HL-60 (cell line): Measurements from ENCODE around the gene HOXA7.

ENCODE experiments used
- DNase-seq, 2 experiments: peaks; one replicate each; pipeline ENCODE4 v3.0.0-alpha.2; 2010 to 2020; ENCODE audit warnings: low read depth in 1 of 2, low spot score in 1 of 2
- H3K27ac ChIP-seq: fragments of 250-450 bp; sonication (Bioruptor Pico); replicated peaks from 2 replicates; pipeline ENCODE4 v1.5.1; 2020; ENCODE audit warnings: mild to moderate bottlenecking, moderate library complexity
- H3K27me3 ChIP-seq: fragments of 250-450 bp; sonication (Bioruptor Pico); 2 replicates; pipeline ENCODE4 v1.5.1; 2021; ENCODE audit warnings: mild to moderate bottlenecking, moderate library complexity; ENCODE audit not compliant: insufficient read depth, poor library complexity, severe bottlenecking
- H3K4me3 ChIP-seq: replicated peaks from 2 replicates; pipeline ENCODE4 v1.5.1; 2011; ENCODE audit warnings: mild to moderate bottlenecking, control low read depth, low read length; ENCODE audit not compliant: insufficient read depth
- GABPA ChIP-seq: IDR thresholded peaks from 2 replicates; pipeline ENCODE4 v1.6.1; 2012; ENCODE audit warnings: low read depth
- POLR2AphosphoS5 ChIP-seq: IDR thresholded peaks from 2 replicates; pipeline ENCODE4 v1.6.1; 2012; ENCODE audit warnings: low read depth
- SPI1 ChIP-seq: IDR thresholded peaks from 2 replicates; pipeline ENCODE4 v1.6.1; 2012; ENCODE audit warnings: low read depth, mild to moderate bottlenecking, borderline replicate concordance
- TF ChIP-seq, protein P1 (sequence below): IDR thresholded peaks from 2 replicates; pipeline ENCODE4 v1.6.1; 2012; ENCODE audit warnings: low read depth; ENCODE audit not compliant: insufficient replicate concordance
- TF ChIP-seq, protein P2 (sequence below): IDR thresholded peaks from one replicate; pipeline ENCODE4 v1.5.1; 2011; ENCODE audit warnings: low read length, control low read depth, inconsistent platforms; ENCODE audit not compliant: insufficient read depth

The HOXA7 gene

DNA sequence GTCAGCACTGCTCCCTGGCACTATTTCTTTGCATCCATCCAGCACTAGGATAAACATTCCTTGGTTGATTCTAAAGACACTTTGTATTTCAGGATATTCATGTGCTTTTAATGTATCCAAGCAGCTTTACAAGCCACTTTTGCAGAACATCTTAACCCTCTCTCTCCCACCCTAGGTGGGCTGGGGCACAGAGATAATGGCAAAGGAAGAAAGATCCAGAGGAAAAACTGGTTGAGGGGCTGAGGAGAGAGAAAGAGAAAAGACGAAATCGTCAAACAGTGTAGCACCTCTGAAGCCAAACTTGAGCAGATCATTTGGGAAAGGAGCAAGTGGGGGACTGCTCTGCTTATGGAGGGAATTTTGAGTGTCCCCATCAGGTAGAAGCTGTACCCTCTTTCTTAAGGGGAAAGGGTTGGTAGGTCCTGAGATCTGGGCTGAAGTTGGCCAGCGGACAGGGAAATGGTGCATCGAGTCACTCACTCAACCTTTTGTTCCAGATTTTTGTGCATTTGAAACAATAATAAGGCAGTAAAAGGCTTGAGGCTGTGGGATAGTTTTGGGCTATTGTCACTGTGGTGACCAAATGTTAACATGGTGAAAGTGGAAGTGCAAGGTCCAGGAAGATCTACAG, 47.6 kb upstream of the HOXA7 start:
- Histone ChIP-seq H3K4me3 (no peak overlapping the region), H3K27ac (no peak overlapping the region), H3K27me3 (peaks cover 66% of the 10 kb centered on the region)
- TF ChIP-seq, protein P1, sequence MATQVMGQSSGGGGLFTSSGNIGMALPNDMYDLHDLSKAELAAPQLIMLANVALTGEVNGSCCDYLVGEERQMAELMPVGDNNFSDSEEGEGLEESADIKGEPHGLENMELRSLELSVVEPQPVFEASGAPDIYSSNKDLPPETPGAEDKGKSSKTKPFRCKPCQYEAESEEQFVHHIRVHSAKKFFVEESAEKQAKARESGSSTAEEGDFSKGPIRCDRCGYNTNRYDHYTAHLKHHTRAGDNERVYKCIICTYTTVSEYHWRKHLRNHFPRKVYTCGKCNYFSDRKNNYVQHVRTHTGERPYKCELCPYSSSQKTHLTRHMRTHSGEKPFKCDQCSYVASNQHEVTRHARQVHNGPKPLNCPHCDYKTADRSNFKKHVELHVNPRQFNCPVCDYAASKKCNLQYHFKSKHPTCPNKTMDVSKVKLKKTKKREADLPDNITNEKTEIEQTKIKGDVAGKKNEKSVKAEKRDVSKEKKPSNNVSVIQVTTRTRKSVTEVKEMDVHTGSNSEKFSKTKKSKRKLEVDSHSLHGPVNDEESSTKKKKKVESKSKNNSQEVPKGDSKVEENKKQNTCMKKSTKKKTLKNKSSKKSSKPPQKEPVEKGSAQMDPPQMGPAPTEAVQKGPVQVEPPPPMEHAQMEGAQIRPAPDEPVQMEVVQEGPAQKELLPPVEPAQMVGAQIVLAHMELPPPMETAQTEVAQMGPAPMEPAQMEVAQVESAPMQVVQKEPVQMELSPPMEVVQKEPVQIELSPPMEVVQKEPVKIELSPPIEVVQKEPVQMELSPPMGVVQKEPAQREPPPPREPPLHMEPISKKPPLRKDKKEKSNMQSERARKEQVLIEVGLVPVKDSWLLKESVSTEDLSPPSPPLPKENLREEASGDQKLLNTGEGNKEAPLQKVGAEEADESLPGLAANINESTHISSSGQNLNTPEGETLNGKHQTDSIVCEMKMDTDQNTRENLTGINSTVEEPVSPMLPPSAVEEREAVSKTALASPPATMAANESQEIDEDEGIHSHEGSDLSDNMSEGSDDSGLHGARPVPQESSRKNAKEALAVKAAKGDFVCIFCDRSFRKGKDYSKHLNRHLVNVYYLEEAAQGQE, result no peak
- TF ChIP-seq GABPA, result no peak
- TF ChIP-seq, protein P2, sequence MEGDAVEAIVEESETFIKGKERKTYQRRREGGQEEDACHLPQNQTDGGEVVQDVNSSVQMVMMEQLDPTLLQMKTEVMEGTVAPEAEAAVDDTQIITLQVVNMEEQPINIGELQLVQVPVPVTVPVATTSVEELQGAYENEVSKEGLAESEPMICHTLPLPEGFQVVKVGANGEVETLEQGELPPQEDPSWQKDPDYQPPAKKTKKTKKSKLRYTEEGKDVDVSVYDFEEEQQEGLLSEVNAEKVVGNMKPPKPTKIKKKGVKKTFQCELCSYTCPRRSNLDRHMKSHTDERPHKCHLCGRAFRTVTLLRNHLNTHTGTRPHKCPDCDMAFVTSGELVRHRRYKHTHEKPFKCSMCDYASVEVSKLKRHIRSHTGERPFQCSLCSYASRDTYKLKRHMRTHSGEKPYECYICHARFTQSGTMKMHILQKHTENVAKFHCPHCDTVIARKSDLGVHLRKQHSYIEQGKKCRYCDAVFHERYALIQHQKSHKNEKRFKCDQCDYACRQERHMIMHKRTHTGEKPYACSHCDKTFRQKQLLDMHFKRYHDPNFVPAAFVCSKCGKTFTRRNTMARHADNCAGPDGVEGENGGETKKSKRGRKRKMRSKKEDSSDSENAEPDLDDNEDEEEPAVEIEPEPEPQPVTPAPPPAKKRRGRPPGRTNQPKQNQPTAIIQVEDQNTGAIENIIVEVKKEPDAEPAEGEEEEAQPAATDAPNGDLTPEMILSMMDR, result no peak
- no peak for TF ChIP-seq SPI1
- no peak for TF ChIP-seq POLR2AphosphoS5
- no peak for DNase-seq

DNA sequence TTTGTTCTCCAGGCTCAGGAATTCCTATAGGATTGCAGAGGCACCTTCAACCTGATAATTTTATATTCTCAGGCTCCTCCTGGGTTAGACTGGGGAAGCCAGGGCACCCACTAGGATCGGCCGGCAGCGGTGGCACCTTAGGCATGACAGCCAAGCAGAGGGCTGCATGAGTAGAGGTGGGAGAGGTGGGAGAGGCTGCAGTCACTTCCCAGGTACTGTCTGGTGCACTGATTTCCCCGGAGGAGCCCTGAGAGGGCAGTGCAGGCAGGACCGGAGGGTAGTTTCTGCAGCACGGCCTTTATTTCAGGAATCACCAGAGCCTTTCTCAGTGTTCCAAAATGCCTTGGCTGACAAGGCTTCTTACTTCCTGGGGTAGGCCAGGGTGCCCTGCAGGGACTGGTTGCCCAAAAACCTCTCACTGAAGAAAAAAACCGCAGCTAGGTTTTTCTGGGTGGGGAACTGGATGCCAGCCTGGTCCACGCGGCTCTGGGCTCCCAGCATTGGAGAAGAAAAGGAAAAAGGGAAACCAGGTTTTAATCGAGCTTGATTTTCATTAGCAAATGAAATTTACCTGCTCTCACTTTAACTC, 47.0 kb upstream of the HOXA7 start:
- no peak overlapping the region for H3K4me3 ChIP-seq
- DNase-seq, result no peak
- TF ChIP-seq, protein P1, result no peak
- TF ChIP-seq SPI1, result no peak
- no peak for TF ChIP-seq POLR2AphosphoS5
- TF ChIP-seq GABPA, result no peak
- TF ChIP-seq, protein P2, result no peak
- peaks cover 71% of the 10 kb centered on the region for H3K27me3 ChIP-seq
- H3K27ac ChIP-seq, result no peak overlapping the region

DNA sequence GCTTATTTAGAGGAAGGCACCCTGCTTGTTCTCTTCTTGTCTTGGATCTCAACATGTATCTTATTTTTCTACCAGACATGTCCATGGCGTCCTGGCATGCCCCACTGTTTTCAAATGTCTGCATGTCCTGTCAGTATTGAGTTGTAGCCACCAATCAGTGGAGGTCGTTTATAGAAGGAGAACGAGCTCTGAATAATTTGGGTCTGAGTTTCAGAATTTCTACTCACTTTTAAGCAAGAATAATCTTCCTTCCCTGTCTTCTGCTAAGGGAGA, 46.3 kb upstream of the HOXA7 start:
- Histone ChIP-seq H3K4me3 (no peak overlapping the region), H3K27me3 (peaks cover 78% of the 10 kb centered on the region), H3K27ac (no peak overlapping the region)
- TF ChIP-seq SPI1 (no peak), GABPA (no peak), POLR2AphosphoS5 (no peak)
- TF ChIP-seq, protein P2, result no peak
- TF ChIP-seq, protein P1, result no peak
- DNase-seq, result no peak
